ENCODE results near the gene NUDT1.

NUDT1 gene

GRCh38 chr7:2201686-2202360 lies 40.2 kb upstream of the NUDT1 start (continued):
- TF ChIP-seq ZBTB49 (tag by site-specific recombination; IDR thresholded peaks at IDR 0.05; ENCODE audit: low read depth) (no peak), ZNF791 (tag by site-specific recombination; IDR thresholded peaks at IDR 0.05) (no peak), GLI4 (tag by site-specific recombination; IDR thresholded peaks at IDR 0.05) (no peak), ZNF48 (tag by site-specific recombination; IDR thresholded peaks at IDR 0.05) (no peak), INSM2 (tag by site-specific recombination; IDR thresholded peaks at IDR 0.05) (no peak)

- TF ChIP-seq ZNF394 (tag by site-specific recombination; IDR thresholded peaks at IDR 0.05; ENCODE audit: borderline replicate concordance), result no peak
- no peak for TF ChIP-seq KLF7 (tag by site-specific recombination; IDR thresholded peaks at IDR 0.05; ENCODE audit: borderline replicate concordance)
- no peak for TF ChIP-seq ZFP37 (tag by site-specific recombination; IDR thresholded peaks at IDR 0.05)
- TF ChIP-seq ZSCAN18 (tag by site-specific recombination; IDR thresholded peaks at IDR 0.05), result no peak
- no peak for TF ChIP-seq ZNF768 (tag by site-specific recombination; IDR thresholded peaks at IDR 0.05)
- no peak for TF ChIP-seq ZNF530 (tag by site-specific recombination; IDR thresholded peaks at IDR 0.05; ENCODE audit: low read depth)
- TF ChIP-seq ZNF473 (tag by site-specific recombination; IDR thresholded peaks at IDR 0.05), result no peak
- TF ChIP-seq HOXC10 (CRISPR knock-in tag; IDR thresholded peaks at IDR 0.05), result no peak
- H3K4me3 ChIP-seq (ENCODE audit: low read depth, low read length), result no peak overlapping the region
- peaks cover 1 to 76% of the 10 kb centered on the region in 2 experiments; a peak in 2 of 3 replicates for H3K36me3 ChIP-seq (ENCODE audit: control insufficient read depth in 2 of 2, insufficient read depth in 1 of 2, low read length in 2 of 2)
- CTCF ChIA-PET, result interaction anchor here (0.6 kb wide), 1 partner anchor 80 kb away, joined by 4 read pairs; no protein-coding TSS in a partner anchor
- no peaks in the 10 kb centered on the region for H3K9me3 ChIP-seq (ENCODE audit: control insufficient read depth, insufficient read depth, low read depth, low read length)
- POLR2A ChIA-PET, result no interaction called here
- no peaks in the 10 kb centered on the region for H3K4me1 ChIP-seq (ENCODE audit: control insufficient read depth, insufficient read depth, low read length)
- H3K27ac ChIP-seq (ENCODE audit: extremely low read depth, low read depth, low read length), result no peak overlapping the region
These were observed 39.7 kb upstream of the NUDT1 start for GRCh38 chr7:2202361-2202761.

GRCh38 chr7:2202901-2203765 lies 38.9 kb upstream of the NUDT1 start:
- POLR2A ChIA-PET, result no interaction called here
- H3K36me3 ChIP-seq (ENCODE audit: control insufficient read depth in 2 of 2, insufficient read depth in 1 of 2, low read length in 2 of 2), result peaks cover 7 to 82% of the 10 kb centered on the region in 2 experiments; a peak in 2 of 3 replicates
- TF ChIP-seq PATZ1 (tag by site-specific recombination; IDR thresholded peaks at IDR 0.05) (no peak), GLI4 (tag by site-specific recombination; IDR thresholded peaks at IDR 0.05) (no peak), ZNF266 (tag by site-specific recombination; IDR thresholded peaks at IDR 0.05; ENCODE audit: low read depth) (no peak), ZSCAN16 (tag by site-specific recombination; IDR thresholded peaks at IDR 0.05) (no peak), KLF8 (tag by site-specific recombination; IDR thresholded peaks at IDR 0.05) (no peak), SP2 (tag by site-specific recombination; IDR thresholded peaks at IDR 0.05) (no peak), ZFHX2 (tag by site-specific recombination; conservative IDR thresholded peaks at IDR 0.05) (no peak), ZBTB8A (tag by site-specific recombination; IDR thresholded peaks at IDR 0.05) (no peak), ZFP3 (tag by site-specific recombination; IDR thresholded peaks at IDR 0.05; ENCODE audit: low read depth) (no peak), ZNF544 (tag by site-specific recombination; IDR thresholded peaks at IDR 0.05) (no peak), ZSCAN23 (tag by site-specific recombination; IDR thresholded peaks at IDR 0.05) (no peak), ZBTB7A (tag by site-specific recombination; IDR thresholded peaks at IDR 0.05; ENCODE audit: low read depth) (no peak)

More at GRCh38 chr7:2202901-2203765, 38.9 kb upstream of the NUDT1 start:
- Histone ChIP-seq H3K4me1 (ENCODE audit: control insufficient read depth, insufficient read depth, low read length) (no peaks in the 10 kb centered on the region), H3K27ac (ENCODE audit: extremely low read depth, low read depth, low read length) (no peak overlapping the region), H3K4me3 (ENCODE audit: low read depth, low read length) (no peak overlapping the region), H3K9me3 (ENCODE audit: control insufficient read depth, insufficient read depth, low read depth, low read length) (no peaks in the 10 kb centered on the region)
- CTCF ChIA-PET, result interaction anchor here (1.2 kb wide), 1 partner anchor 22 kb away, joined by 3 read pairs; no protein-coding TSS in a partner anchor

All from HEK293 (cell line).